Mammary epithelial cell (primary cell): ENCODE results near the gene SIX2.

Source experiments
- CTCF ChIP-seq, 2 donors: IDR thresholded peaks in 1 of 2; conservative IDR thresholded peaks in 1 of 2; 2 replicates each; pipeline ENCODE4 v1.5.1; 2011 to 2012; ENCODE audit warnings: inconsistent platforms in 2 of 2, low read length in 2 of 2, mild to moderate bottlenecking in 2 of 2, control low read depth in 1 of 2, low read depth in 1 of 2; ENCODE audit not compliant: insufficient read depth in 1 of 2; ENCODE audit errors: extremely low read depth in 1 of 2
- EZH2 ChIP-seq: IDR thresholded peaks from 2 replicates; pipeline ENCODE4 v1.6.1; 2012; ENCODE audit warnings: low read length, inconsistent platforms, borderline replicate concordance

- TF ChIP-seq EZH2 (no peak), CTCF (conservative IDR thresholded peaks at IDR 0.05 in 1 of 2, IDR thresholded peaks at IDR 0.05 in 1 of 2; ENCODE audit: extremely low read depth in 1 of 2, insufficient read depth in 1 of 2, low read depth in 1 of 2, low read length in 2 of 2) (no peak)
These were observed 33.1 kb upstream of the SIX2 start for GRCh38 chr2:45042401-45042800.
